Neural crest cell (in vitro differentiated cells): ENCODE results near the gene CFAP61. TPM values are rescaled to one million over a fixed set of nuclear protein-coding genes. Genes with fewer than 3 reads are reported as not detected.
A peak's percentile ranks its signal among the peaks of the same experiment; 100 is the strongest.

ENCODE experiments used
- DNase-seq: peaks from one replicate; pipeline ENCODE4 v3.0.0; 2021; ENCODE audit warnings: low read depth, mixed read lengths, low spot score
- H3K27ac Mint-ChIP-seq: one replicate; pipeline ENCODE4 v1.8.0; 2021; ENCODE audit warnings: mild to moderate bottlenecking, mixed read lengths; ENCODE audit not compliant: unreplicated experiment
- H3K27me3 Mint-ChIP-seq: 2 replicates; pipeline ENCODE4 v1.8.0; 2021; ENCODE audit warnings: low read depth, mild to moderate bottlenecking, mixed read lengths
- H3K36me3 Mint-ChIP-seq: 2 replicates; pipeline ENCODE4 v1.8.0; 2021; ENCODE audit warnings: low read depth, mild to moderate bottlenecking, mixed read lengths
- H3K4me1 Mint-ChIP-seq: 2 replicates; pipeline ENCODE4 v1.8.0; 2021; ENCODE audit warnings: mixed read lengths
- H3K4me3 Mint-ChIP-seq: one replicate; pipeline ENCODE4 v1.8.0; 2021; ENCODE audit warnings: mild to moderate bottlenecking, mixed read lengths
- H3K9me3 Mint-ChIP-seq: 2 replicates; pipeline ENCODE4 v1.8.0; 2021; ENCODE audit warnings: mixed read lengths
- total RNA-seq: library from RNA; stranded (reverse); gene quantifications from 2 replicates; pipeline ENCODE4 v1.2.1, GENCODE V29; 2021
- TF ChIP-seq, protein P1 (sequence below): fragments of 200-600 bp; sonication (generic); conservative IDR thresholded peaks from 2 replicates; pipeline ENCODE4 v1.5.0; 2021; ENCODE audit warnings: antibody characterized with exemption, mild to moderate bottlenecking

CFAP61 gene
- total RNA-seq, 1 donor from 2014 or later = 1.9 TPM

DNA sequence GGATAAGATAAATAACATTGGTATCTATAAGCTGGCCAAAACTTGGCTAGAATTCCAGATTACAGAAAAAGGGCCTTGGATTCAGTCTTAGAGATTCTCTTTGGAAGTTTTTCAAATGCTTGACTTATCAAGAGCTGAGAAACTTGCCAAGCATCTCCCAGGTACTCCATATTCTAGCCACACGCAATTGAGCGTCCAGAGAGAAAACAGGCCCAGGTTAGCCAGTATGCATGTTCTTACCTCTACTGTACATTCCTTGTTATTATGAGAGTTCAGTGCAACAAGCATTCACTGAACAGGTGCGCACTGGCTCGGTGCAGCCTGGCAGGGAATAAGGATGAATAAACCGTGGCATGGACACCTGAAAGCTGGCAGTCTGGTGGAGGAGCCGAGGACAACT, 13.7 kb upstream of the CFAP61 start:
- TF ChIP-seq, protein P1, sequence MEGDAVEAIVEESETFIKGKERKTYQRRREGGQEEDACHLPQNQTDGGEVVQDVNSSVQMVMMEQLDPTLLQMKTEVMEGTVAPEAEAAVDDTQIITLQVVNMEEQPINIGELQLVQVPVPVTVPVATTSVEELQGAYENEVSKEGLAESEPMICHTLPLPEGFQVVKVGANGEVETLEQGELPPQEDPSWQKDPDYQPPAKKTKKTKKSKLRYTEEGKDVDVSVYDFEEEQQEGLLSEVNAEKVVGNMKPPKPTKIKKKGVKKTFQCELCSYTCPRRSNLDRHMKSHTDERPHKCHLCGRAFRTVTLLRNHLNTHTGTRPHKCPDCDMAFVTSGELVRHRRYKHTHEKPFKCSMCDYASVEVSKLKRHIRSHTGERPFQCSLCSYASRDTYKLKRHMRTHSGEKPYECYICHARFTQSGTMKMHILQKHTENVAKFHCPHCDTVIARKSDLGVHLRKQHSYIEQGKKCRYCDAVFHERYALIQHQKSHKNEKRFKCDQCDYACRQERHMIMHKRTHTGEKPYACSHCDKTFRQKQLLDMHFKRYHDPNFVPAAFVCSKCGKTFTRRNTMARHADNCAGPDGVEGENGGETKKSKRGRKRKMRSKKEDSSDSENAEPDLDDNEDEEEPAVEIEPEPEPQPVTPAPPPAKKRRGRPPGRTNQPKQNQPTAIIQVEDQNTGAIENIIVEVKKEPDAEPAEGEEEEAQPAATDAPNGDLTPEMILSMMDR = no peak
- no peak for DNase-seq
- H3K4me3 Mint-ChIP-seq = no peak overlapping the region
- no peaks in the 10 kb centered on the region for H3K9me3 Mint-ChIP-seq
- no peaks in the 10 kb centered on the region for H3K27me3 Mint-ChIP-seq
- no peaks in the 10 kb centered on the region for H3K4me1 Mint-ChIP-seq
- H3K36me3 Mint-ChIP-seq = peaks cover 13% of the 10 kb centered on the region
- no peak overlapping the region for H3K27ac Mint-ChIP-seq

DNA sequence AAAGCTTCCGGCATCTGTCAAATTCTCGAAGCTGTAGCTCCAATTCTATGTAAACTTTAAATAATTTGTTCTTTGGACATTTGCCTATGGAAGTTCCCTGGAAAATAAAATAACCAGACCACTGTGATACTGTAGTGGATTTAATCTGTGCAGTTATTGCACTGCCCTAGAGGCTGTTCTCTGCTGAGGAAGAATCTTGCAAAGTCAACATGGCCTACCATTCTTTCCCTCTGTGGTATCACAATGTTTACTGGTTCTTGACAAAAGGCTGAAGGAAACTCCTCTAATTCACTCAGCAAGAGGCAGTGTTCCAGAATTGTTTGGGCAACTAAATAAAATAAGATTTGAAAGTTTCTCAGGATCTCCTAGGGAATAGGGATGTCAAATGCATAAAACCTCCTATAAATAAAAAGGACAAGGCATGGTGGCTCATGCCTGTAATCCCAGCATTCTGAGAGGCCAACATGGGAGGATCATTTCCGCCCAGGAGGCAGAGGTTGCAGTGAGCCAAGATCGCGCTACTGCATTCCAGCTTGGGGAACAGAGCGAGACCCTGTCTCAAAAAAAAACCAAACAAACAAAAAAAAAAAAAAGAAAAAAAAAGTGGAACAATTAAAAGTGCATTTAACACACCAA, 12.5 kb upstream of the CFAP61 start:
- H3K27ac Mint-ChIP-seq = no peak overlapping the region
- no peaks in the 10 kb centered on the region for H3K4me1 Mint-ChIP-seq
- H3K9me3 Mint-ChIP-seq = no peaks in the 10 kb centered on the region
- no peak overlapping the region for H3K4me3 Mint-ChIP-seq
- H3K36me3 Mint-ChIP-seq = peaks cover 13% of the 10 kb centered on the region
- no peaks in the 10 kb centered on the region for H3K27me3 Mint-ChIP-seq
- TF ChIP-seq, protein P1 = no peak
- no peak for DNase-seq

DNA sequence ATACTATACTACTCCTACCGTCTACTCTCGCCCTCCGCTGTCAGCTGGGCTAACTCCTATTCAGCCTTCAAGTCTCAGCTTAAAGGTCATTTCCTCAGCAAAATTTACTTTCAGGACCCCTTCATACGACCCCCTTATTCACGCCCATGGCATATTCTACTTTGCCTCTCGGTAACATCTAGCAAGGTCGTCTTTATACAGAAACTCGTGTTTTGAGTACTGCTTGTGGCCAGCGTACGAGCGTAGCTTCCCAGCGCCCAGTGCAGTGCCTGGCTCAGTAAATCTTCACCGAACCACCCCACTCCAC, 612 bp upstream of the CFAP61 start:
- Mint-ChIP-seq H3K4me3 (peak overlapping the region; percentile 98), H3K4me1 (peaks cover 13% of the 10 kb centered on the region), H3K36me3 (peaks cover 4% of the 10 kb centered on the region), H3K27ac (peak overlapping the region; percentile 84), H3K9me3 (no peaks in the 10 kb centered on the region), H3K27me3 (peaks cover 6% of the 10 kb centered on the region)
- TF ChIP-seq, protein P1 = no peak
- no peak for DNase-seq

DNA sequence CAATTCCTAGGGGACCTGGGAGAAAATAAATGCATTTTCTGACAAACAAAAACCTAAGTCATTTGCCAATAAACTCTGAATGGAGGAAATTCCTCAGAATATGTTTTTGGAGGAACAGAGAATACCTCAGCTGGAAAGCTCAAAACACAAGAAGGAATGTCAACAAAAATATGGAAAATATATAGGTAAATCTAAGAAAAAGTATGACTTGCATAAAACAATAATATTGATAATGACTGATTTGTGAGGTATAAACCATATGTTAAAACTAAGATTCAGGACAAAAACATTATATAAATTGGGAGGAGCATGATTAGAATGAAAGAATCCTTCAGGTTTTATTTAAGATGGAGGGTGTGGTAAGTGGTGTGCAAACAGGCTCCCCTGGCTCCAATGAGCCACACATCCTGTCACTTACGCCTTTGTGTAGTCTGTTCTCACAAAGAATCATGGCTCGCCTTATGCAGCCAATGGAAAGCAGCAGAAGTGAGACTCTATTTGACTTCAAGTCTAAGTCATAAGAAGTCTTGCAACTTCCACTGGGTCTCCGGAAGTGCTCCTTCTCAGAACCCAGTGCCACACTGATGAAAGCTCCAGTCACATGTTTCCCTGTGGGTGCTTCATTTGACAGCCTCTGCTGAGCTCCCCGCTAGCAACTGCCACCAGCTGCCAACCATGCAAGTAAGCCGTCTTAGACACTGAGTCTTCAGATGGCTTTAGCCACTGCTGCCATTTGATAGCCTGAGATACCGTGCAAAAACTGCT, 8.1 kb downstream of the CFAP61 start:
- Mint-ChIP-seq H3K4me1 (no peaks in the 10 kb centered on the region), H3K9me3 (no peaks in the 10 kb centered on the region), H3K4me3 (no peak overlapping the region), H3K27ac (no peak overlapping the region), H3K27me3 (peaks cover 41% of the 10 kb centered on the region), H3K36me3 (no peaks in the 10 kb centered on the region)
- TF ChIP-seq, protein P1 = no peak
- no peak for DNase-seq

DNA sequence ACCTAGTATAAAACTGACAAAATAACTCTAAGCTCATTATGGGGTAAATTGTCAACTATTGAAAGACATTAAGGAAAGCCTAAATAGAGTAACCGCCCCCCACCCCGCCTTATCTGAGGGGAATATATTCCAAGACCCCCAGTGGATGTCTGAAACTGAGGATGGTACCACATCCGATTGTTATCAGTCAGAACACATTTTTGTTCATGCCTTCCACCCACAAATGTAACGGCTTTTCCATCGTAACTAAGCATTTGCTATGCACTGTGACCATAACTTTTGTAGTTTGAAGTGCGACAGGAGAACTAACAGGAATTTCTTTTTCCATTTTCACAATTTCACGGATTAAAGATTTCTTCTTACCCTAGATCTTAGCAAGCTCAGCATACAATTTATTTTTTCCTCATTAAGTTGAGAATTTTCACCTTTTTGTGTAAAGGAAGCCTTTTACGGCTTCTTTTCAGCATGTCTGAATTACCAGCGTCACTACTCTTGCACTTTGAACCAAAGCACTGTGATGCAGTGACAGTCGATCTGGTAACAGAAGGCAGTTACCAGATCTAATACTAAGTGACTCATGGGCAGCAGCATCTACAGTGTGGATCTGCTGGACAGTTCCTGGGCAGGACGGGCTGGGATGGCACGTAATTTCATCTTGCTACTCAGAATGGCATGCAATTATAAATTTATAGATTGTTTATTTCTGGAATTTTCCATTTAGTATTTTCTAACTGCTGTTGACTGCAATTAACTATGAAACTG, 11.8 kb downstream of the CFAP61 start:
- no peaks in the 10 kb centered on the region for H3K9me3 Mint-ChIP-seq
- no peaks in the 10 kb centered on the region for H3K4me1 Mint-ChIP-seq
- TF ChIP-seq, protein P1 = no peak
- H3K27me3 Mint-ChIP-seq = peaks cover 41% of the 10 kb centered on the region
- H3K4me3 Mint-ChIP-seq = no peak overlapping the region
- H3K27ac Mint-ChIP-seq = no peak overlapping the region
- DNase-seq = no peak
- H3K36me3 Mint-ChIP-seq = no peaks in the 10 kb centered on the region
